Measurements from ENCODE around the gene RPTOR.

RPTOR gene

GRCh38 chr17:80845069-80845862, 300.6 kb downstream of the RPTOR start:
- H4K20me1 ChIP-seq, result peaks cover 22 to 78% (median 56%) of the 10 kb centered on the region in 11 experiments; a peak in 21 of 22 replicates
- peaks cover 40 to 64% (median 61%) of the 10 kb centered on the region in 10 experiments for H3K4me1 ChIP-seq
- H3K36me3 ChIP-seq, result peaks cover 7 to 44% (median 24%) of the 10 kb centered on the region in 11 experiments; a peak in 20 of 22 replicates
- peaks cover 0 to 5% (median 0%) of the 10 kb centered on the region in 11 experiments; a peak in 3 of 22 replicates for H3K9me3 ChIP-seq (replicated peaks in 1 of 11)
- H3K4me2 ChIP-seq, result peak overlapping the region; percentile 78 to 100 (median 98)
- peaks cover 0 to 45% (median 15%) of the 10 kb centered on the region in 11 experiments; a peak in 16 of 22 replicates for H3K27me3 ChIP-seq
- peak overlapping the region in 8 of 11 experiments; percentile 53 to 83 (median 72); a peak in 15 of 22 replicates for H3K27ac ChIP-seq
- peak in 2 of 11 experiments; percentile 48 to 54; a peak in 2 of 22 replicates for TF ChIP-seq Cebpa-rat (IDR thresholded peaks at IDR 0.05)
- H3K9ac ChIP-seq, result peak overlapping the region in 9 of 11 experiments; percentile 46 to 79 (median 67); a peak in 15 of 22 replicates
- peak overlapping the region in 7 of 10 experiments; percentile 10 to 51 (median 42); a peak in 10 of 20 replicates for H3K4me3 ChIP-seq

- Histone ChIP-seq H3K27me3 (peaks cover 0 to 45% (median 15%) of the 10 kb centered on the region in 11 experiments; a peak in 16 of 22 replicates), H4K20me1 (peaks cover 22 to 86% (median 55%) of the 10 kb centered on the region in 11 experiments; a peak in 21 of 22 replicates), H3K36me3 (peaks cover 8 to 43% (median 24%) of the 10 kb centered on the region in 11 experiments; a peak in 19 of 22 replicates), H3K4me2 (peak overlapping the region; percentile 78 to 100 (median 98)), H3K9ac (peak overlapping the region in 8 of 11 experiments; percentile 42 to 79 (median 70); a peak in 15 of 22 replicates), H3K27ac (peak overlapping the region in 8 of 11 experiments; percentile 19 to 83 (median 70); a peak in 15 of 22 replicates), H3K4me1 (peaks cover 40 to 64% (median 61%) of the 10 kb centered on the region in 10 experiments), H3K4me3 (peak overlapping the region in 4 of 10 experiments; percentile 35 to 50 (median 44); a peak in 6 of 20 replicates), H3K9me3 (replicated peaks in 1 of 11) (peaks cover 0 to 5% (median 0%) of the 10 kb centered on the region in 11 experiments; a peak in 3 of 22 replicates)
- TF ChIP-seq Cebpa-rat (IDR thresholded peaks at IDR 0.05), result no peak
These were observed 301.4 kb downstream of the RPTOR start for GRCh38 chr17:80845863-80846671.

- peaks cover 0 to 45% (median 15%) of the 10 kb centered on the region in 11 experiments; a peak in 16 of 22 replicates for H3K27me3 ChIP-seq
- peaks cover 8 to 42% (median 27%) of the 10 kb centered on the region in 11 experiments; a peak in 20 of 22 replicates for H3K36me3 ChIP-seq
- TF ChIP-seq Cebpa-rat (IDR thresholded peaks at IDR 0.05), result no peak
- peak overlapping the region in 3 of 11 experiments; percentile 66 to 79 (median 76); a peak in 3 of 22 replicates for H3K9ac ChIP-seq
- peak overlapping the region in 4 of 11 experiments; percentile 76 to 83 (median 82); a peak in 8 of 22 replicates for H3K27ac ChIP-seq
- peaks cover 22 to 94% (median 55%) of the 10 kb centered on the region in 11 experiments; a peak in 21 of 22 replicates for H4K20me1 ChIP-seq
- peak overlapping the region; percentile 78 to 100 (median 98) for H3K4me2 ChIP-seq
- peaks cover 0 to 5% (median 0%) of the 10 kb centered on the region in 11 experiments; a peak in 3 of 22 replicates for H3K9me3 ChIP-seq (replicated peaks in 1 of 11)
- H3K4me3 ChIP-seq, result 0 out of 20 replicates have a peak overlapping the region, but pooled peaks of 1 of the 10 experiments have one; percentile 35
- peaks cover 40 to 62% (median 60%) of the 10 kb centered on the region in 10 experiments for H3K4me1 ChIP-seq
These were observed 302.3 kb downstream of the RPTOR start for GRCh38 chr17:80846932-80847331.

- H3K4me2 ChIP-seq, result peak overlapping the region; percentile 53 to 100 (median 98)
These were observed 303.0 kb downstream of the RPTOR start for GRCh38 chr17:80847496-80848230.

GRCh38 chr17:80848449-80849102, 303.9 kb downstream of the RPTOR start:
- Histone ChIP-seq H3K4me2 (no peak overlapping the region), H3K9me3 (replicated peaks in 1 of 11) (peaks cover 0 to 5% (median 0%) of the 10 kb centered on the region in 11 experiments; a peak in 3 of 22 replicates), H3K27me3 (peaks cover 0 to 35% (median 8%) of the 10 kb centered on the region in 11 experiments; a peak in 14 of 22 replicates), H3K4me1 (peaks cover 34 to 45% (median 44%) of the 10 kb centered on the region in 10 experiments), H3K27ac (no peak overlapping the region), H4K20me1 (peaks cover 22 to 95% (median 44%) of the 10 kb centered on the region in 11 experiments; a peak in 21 of 22 replicates), H3K4me3 (no peak overlapping the region), H3K9ac (no peak overlapping the region), H3K36me3 (peaks cover 8 to 48% (median 33%) of the 10 kb centered on the region in 11 experiments; a peak in 20 of 22 replicates)
- no peak for TF ChIP-seq Cebpa-rat (IDR thresholded peaks at IDR 0.05)

More at GRCh38 chr17:80847496-80848230, 303.0 kb downstream of the RPTOR start:
- Histone ChIP-seq H3K9me3 (replicated peaks in 1 of 11) (peaks cover 0 to 5% (median 0%) of the 10 kb centered on the region in 11 experiments; a peak in 3 of 22 replicates), H4K20me1 (peaks cover 22 to 96% (median 50%) of the 10 kb centered on the region in 11 experiments; a peak in 21 of 22 replicates), H3K4me1 (peaks cover 34 to 54% (median 52%) of the 10 kb centered on the region in 10 experiments), H3K4me3 (no peak overlapping the region), H3K27me3 (peaks cover 0 to 45% (median 11%) of the 10 kb centered on the region in 11 experiments; a peak in 16 of 22 replicates), H3K36me3 (peaks cover 8 to 46% (median 27%) of the 10 kb centered on the region in 11 experiments; a peak in 20 of 22 replicates), H3K9ac (no peak overlapping the region), H3K27ac (peak overlapping the region in 2 of 11 experiments; percentile 76 to 83; a peak in 2 of 22 replicates)
- no peak for TF ChIP-seq Cebpa-rat (IDR thresholded peaks at IDR 0.05)

- Histone ChIP-seq H4K20me1 (peaks cover 22 to 90% (median 39%) of the 10 kb centered on the region in 11 experiments; a peak in 21 of 22 replicates), H3K4me1 (peaks cover 34 to 40% (median 39%) of the 10 kb centered on the region in 10 experiments), H3K4me3 (no peak overlapping the region), H3K9ac (no peak overlapping the region), H3K9me3 (replicated peaks in 1 of 11) (peaks cover 0 to 5% (median 0%) of the 10 kb centered on the region in 11 experiments; a peak in 3 of 22 replicates), H3K27ac (no peak overlapping the region), H3K4me2 (no peak overlapping the region), H3K27me3 (peaks cover 0 to 30% (median 2%) of the 10 kb centered on the region in 11 experiments; a peak in 9 of 22 replicates), H3K36me3 (peaks cover 8 to 48% (median 33%) of the 10 kb centered on the region in 11 experiments; a peak in 20 of 22 replicates)
- TF ChIP-seq Cebpa-rat (IDR thresholded peaks at IDR 0.05), result no peak
These were observed 304.5 kb downstream of the RPTOR start for GRCh38 chr17:80849119-80849518.

GRCh38 chr17:80850109-80850508, 305.5 kb downstream of the RPTOR start:
- no peak overlapping the region for H3K4me2 ChIP-seq
- peaks cover 15 to 80% (median 29%) of the 10 kb centered on the region in 11 experiments; a peak in 21 of 22 replicates for H4K20me1 ChIP-seq
- peaks cover 8 to 55% (median 33%) of the 10 kb centered on the region in 11 experiments; a peak in 20 of 22 replicates for H3K36me3 ChIP-seq
- no peak overlapping the region for H3K9ac ChIP-seq
- no peak overlapping the region for H3K4me3 ChIP-seq
- H3K4me1 ChIP-seq, result peaks cover 26 to 30% (median 29%) of the 10 kb centered on the region in 10 experiments
- TF ChIP-seq Cebpa-rat (IDR thresholded peaks at IDR 0.05), result no peak
- H3K9me3 ChIP-seq (replicated peaks in 1 of 11), result peaks cover 0 to 5% (median 0%) of the 10 kb centered on the region in 11 experiments; a peak in 3 of 22 replicates
- peaks cover 0 to 20% (median 0%) of the 10 kb centered on the region in 11 experiments; a peak in 6 of 22 replicates for H3K27me3 ChIP-seq
- no peak overlapping the region for H3K27ac ChIP-seq

All from BLaER1 treated with 17β-estradiol and CSF1 and Interleukin-3, amounts not matched to agents 10 nM and 100 nM (cell line).